Esophagus muscularis mucosa (tissue), 4 donors: Measurements from ENCODE around the gene LPAR5.

Experiments
- CTCF ChIP-seq, 3 experiments: fragments of 200-600 bp in 2 of 3; fragments of 450-650 bp in 1 of 3; sonication (generic) in 2 of 3; IDR thresholded peaks; one replicate each; pipeline ENCODE4 v1.5.1; 2017 to 2019; ENCODE audit warnings: antibody characterized with exemption in 3 of 3, mild to moderate bottlenecking in 2 of 3, moderate library complexity in 1 of 3
- EP300 ChIP-seq: sonication (generic); formaldehyde crosslinking; IDR thresholded peaks from one replicate; pipeline ENCODE4 v1.6.1; 2017; ENCODE audit warnings: antibody characterized with exemption
- POLR2A ChIP-seq: fragments of 450-650 bp; IDR thresholded peaks from one replicate; pipeline ENCODE4 v1.6.1; 2017; ENCODE audit warnings: antibody characterized with exemption, moderate library complexity, mild to moderate bottlenecking, low read depth
- POLR2AphosphoS5 ChIP-seq, 2 donors: sonication (generic); formaldehyde crosslinking; IDR thresholded peaks; one replicate each; pipeline ENCODE4 v1.6.1; 2017; ENCODE audit warnings: antibody characterized with exemption in 2 of 2

DNA sequence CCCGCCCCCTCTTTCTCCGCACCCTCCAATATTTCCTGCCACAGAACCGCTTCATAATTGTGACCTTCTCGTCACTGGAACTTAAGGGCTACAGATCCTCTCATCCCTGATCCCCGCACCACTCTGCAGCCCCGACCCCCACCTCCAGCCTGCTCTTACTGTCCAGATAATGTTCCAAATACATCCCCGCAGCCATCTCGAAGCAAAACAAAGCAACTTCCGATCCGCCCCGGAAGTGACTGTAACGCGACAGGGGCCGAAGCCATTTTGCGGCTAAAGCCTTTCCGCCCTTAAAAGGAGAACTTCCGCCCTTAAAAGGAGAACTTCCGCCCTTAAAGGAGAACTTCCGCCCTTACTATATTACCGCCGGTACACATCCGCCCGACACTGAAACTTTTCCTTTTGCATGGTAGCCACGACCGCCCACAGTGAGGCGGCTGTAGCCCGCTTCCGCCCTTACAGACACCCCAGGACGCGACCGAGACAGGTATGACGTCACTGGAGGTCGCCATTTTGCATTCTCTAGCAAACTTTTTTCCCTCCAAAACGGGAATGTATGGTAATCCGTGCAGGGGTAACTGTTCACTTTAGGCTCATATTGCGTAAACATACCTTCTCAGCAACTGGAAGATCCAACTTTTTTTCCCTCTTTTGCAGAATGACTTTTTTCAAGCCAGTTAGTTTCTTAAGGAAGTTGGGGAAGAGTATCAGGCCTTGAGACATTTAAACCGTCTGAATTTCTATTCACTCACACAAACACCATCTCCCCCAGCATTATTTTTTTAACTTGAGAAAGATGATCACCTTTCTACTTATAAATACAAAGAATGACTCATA is 27.4 kb upstream of the LPAR5 start, which contains the start of gene ING4:
- TF ChIP-seq CTCF (IDR thresholded peaks at IDR 0.05) (peak in 1 of 3 experiments; percentile 4), POLR2A (no peak), EP300 (no peak), POLR2AphosphoS5 (IDR thresholded peaks at IDR 0.05) (peak; percentile 78 to 84)
